Myocyte (in vitro differentiated cells): ENCODE measurements around the gene ATR. TPM values are rescaled to one million over a fixed set of nuclear protein-coding genes. Genes with fewer than 3 reads are reported as not detected.
"Not testable (repeated sequence)": the region's sequence is repeated elsewhere in the genome, so short reads cannot be mapped to it uniquely, and the experiment has no call there.

Experiments
- DNase-seq: peaks from one replicate; pipeline ENCODE4 v3.0.0-alpha.2; 2012; ENCODE audit warnings: low read depth
- total RNA-seq: library from RNA; depleted of rRNA; stranded (reverse); fragments of >200 nt; gene quantifications from 2 replicates; pipeline ENCODE4 v1.2.3, GENCODE V29; 2014

The ATR gene
- total RNA-seq, 1 donor from 2014 or later = 16.8 TPM

DNA sequence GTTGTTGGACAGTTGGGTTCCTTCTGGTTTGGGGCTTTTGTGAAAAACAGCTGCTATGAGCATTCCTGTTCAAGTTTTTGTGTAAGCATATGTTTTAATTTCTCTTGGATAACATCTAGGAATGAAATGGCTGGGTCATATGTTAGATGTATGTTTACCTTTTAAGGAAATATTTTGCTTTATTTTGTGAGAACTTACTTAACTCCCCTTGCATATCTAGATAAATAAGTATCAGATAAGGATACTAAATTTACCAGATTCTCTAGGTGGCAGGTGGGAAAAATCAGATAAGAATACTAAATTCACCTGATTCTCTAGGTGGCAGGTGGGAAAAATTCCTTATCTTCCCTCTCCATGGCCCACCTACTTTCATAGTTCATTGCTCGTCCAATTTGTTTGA lies 16.6 kb upstream of the ATR start:
- no peak for DNase-seq

DNA sequence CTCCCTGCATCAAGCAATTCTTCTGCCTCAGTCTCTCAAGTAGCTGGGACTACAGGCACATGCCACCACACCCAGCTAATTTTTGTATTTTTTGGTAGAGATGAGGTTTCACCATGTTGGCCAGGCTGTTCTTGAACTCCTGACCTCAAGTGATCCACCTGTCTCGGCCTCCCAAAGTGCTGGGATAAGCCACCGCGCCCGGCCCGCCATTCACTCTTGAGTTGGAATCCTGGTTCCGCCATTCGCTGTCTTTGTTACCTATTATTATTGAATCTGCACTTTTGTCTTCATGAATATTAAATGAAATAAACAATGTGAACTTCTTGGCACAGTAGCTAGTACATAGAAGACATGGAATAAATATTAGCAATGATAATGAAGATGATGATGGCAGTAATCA lies 13.7 kb upstream of the ATR start:
- DNase-seq = not testable (repeated sequence)

DNA sequence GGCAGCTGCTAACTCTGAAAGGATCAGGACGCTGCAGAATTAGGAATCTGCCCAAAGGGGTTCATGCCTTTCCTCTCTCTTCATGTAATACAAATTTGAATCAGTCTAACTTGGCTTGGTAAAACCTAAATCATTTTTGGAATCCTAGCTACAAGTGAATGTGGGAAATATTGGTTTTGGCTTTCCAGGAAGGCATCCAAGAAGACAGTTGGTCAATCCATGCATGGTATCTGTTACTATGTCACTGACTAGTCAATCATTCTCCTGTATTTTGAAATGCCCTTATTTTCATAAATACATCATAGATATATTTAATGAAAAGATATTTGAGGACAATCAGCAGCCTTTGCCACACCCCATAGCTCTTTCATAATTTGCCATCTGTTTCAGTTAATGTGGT lies 10.2 kb upstream of the ATR start:
- peak; percentile 26 for DNase-seq

DNA sequence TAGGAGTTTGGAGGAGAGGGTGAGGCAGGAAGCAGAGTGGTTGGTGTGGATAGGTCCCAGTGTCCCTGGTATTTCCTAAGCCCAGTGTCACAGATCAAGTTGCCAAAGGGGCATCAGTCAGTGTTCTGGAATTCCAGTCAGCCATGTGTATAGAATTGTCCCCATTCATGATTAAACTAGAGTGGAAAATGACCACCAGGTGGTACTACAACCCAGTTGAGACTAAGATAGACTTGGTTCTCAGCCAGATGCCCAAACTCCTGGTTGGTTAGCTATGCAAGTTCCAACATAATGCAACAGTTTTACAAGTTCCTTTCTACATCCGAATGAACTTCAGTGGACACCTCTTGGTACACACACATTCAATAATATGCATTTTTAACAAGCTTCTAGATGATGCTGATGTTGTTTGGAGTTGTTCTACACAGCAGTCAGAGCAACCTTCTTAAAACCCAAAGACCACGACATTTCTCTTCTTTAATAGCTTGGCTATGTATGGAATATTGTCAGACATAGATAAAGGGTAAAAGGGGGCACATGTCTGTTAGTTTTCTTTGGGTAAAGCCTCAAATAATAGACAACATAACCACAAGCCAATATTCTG lies 8.4 kb upstream of the ATR start:
- DNase-seq = peak; percentile 85

DNA sequence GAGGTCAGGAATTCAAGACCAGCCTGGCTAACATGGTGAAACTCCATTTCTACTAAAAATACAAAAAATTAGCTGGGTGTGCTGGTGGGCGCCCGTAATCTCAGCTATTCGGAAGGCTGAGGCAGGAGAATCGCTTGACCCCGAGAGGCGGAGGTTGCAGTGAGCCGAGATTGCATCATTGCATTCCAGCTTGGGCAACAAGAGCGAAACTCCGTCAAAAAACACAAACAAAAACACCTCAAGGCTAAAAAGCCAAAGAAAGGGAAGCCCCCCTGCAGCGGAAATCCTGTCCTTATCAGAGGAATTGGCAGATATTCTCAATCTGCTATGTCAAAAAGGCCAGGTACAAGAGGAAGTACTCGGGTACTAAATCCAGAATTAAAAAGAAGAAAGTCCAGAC lies 2.5 kb upstream of the ATR start:
- not testable (repeated sequence) for DNase-seq

- no peak for DNase-seq
Observed at GRCh38 chr3:142580061-142580423, 1.5 kb upstream of the ATR start.

DNA sequence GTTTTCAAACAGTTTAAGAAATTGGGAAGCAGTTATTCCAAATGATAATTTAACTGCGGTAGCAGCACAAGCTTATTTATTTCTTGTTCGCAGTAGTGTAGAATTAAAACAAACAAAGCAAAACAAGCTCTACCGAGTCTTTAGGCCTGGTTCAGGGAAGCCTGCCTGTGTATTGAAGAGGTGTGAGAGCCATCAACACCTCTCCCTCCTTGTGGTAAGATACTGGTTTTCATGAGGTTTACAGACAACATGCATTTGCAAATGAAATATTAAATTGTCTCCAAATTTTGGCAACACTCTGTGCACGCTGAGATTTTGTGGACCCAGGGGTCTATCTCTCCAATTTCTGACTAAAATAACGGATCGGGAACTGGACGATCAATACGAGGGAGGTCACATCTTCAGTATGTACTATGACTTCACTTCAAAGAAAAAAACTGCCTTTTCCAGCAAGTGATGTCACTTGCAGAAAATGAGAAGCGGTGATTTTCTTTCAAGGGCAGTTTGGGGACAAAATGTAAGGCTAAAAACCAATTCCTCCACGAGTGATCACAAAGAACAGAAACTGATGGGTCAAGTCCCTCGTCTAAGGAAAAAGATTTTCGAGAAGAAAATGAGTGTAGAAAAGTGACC lies 721 bp downstream of the ATR start:
- DNase-seq = no peak

GRCh38 chr3:142576792-142577191 lies 1.7 kb downstream of the ATR start:
- DNase-seq = no peak

DNA sequence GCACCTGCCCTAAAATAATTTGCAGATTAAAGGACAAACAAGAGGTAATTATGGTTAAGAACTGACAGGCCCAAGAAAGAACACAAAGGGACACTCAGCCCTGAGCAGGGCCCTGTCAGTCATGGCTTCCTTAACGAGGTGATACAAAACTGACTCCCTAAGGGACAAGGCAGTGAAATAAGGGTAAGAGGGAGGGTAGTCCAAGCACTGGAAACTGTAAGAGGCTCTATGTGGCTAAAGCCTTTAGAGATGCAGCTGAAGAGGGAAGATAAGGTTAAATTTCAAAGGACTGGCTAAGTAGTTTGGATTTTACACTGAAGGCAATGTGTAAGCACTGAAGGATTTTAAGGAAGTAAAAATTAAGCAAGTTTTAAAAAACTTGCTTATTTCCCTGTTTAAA lies 3.9 kb downstream of the ATR start:
- DNase-seq = no peak

- DNase-seq = not testable (repeated sequence)
Observed at GRCh38 chr3:142574223-142574622, 4.3 kb downstream of the ATR start.

DNA sequence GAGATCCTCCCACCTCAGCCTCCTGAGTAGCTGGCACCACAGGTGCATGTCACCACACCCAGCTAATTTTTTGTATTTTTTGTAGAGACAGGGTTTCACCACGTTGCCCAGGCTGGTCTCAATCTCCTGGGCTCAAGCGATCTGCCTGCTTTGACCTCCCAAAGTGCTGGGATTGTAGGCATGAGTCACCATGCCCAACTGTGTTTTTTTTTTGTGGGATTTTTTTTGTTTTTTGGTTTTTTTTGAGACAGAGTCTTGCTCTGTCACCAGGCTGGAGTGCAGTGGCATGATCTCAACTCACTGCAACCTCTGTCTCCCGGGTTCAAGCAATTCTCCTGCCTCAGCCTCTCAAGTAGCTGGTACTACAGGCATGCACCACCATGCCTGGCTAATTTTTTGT lies 9.1 kb downstream of the ATR start:
- DNase-seq = peak; percentile 14

- DNase-seq = no peak
Observed at GRCh38 chr3:142568393-142569017, 10.0 kb downstream of the ATR start.

GRCh38 chr3:142566096-142566495 lies 12.4 kb downstream of the ATR start:
- DNase-seq = no peak

DNA sequence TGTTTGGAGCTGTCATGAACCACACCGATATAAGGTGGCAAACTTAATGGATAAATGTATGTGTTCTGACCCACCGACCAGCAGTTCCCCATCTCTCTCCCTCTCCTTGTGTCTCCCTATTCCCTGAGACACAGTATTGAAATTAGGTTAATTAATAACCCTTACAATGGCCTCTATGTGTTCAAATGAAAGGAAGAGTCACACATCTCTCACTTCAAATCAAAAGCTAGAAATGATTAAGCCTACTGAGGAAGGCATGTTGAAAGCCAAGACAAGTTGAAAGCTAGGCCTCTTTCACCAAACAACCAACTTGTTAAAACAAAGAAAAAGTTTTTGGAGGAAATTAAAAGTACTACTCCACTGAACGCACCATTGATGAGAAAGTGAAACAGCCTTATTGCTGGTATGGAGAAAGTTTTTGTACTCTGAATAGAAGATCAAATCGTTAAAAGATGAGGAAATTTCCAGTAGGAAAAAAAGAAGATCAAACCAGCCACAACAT lies 15.0 kb downstream of the ATR start:
- no peak for DNase-seq

- no peak for DNase-seq
Observed at GRCh38 chr3:142560118-142560517, 18.4 kb downstream of the ATR start.

GRCh38 chr3:142553741-142554140 lies 24.8 kb downstream of the ATR start:
- DNase-seq = no peak

GRCh38 chr3:142552579-142552978 lies 26.0 kb downstream of the ATR start:
- not testable (repeated sequence) for DNase-seq

GRCh38 chr3:142549986-142550385 lies 28.5 kb downstream of the ATR start:
- no peak for DNase-seq

GRCh38 chr3:142543307-142543706 lies 35.2 kb downstream of the ATR start:
- DNase-seq = no peak

DNA sequence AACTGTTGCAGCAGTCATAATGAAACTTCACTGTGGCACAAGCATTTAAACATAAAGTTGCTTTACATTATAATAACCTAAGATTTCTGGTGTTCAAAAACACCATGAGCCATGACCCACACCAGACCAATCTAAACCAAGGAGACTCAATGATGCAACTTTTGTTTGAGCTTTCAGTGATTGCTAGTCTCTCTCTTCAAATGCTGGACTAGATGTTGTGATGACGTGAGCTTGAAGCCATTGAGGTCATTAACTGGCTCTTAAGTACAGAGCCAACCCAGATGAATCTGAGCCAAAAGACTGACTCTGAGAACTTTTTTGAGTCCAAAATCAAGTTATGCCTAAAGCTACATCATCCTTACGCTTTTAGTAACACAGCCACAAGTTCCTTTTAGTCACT lies 36.5 kb downstream of the ATR start:
- DNase-seq = no peak

DNA sequence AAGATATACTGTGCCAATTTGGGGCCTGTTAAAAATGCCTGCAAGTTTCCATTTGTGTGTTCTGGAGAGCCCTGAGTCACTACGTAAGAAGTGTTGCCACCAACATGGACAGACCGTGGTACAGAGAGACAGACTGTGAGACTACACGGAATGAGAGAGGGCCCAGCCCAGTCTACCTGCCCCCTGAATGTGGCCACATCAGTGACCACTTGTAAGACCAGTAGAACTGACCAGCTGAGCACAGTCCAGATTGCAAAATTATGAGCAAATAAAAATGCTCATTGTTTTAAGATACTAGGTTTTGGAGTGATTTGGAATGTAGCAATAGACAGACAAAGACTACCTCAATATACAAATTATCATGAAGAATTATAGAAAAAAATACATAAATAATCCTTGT lies 42.0 kb downstream of the ATR start:
- no peak for DNase-seq

GRCh38 chr3:142534543-142534942 lies 44.0 kb downstream of the ATR start:
- no peak for DNase-seq

DNA sequence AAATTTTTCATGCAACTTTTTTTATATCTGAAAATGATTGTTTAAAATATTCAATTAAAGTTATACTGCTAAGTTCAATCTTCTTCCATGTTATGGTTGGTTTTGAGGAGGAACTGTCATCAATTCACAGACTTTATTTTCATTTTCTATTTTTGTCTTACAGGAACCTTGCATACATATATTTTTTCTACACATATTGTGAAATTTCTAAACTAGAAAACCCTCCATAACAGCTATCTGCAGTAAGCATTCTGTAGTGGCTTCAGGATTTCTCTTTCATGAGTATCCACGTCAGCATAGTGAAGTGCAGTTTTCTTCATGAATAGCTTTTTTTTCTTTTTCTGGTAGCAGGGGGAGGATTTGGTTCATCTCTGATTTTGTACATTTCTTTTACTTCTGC lies 48.2 kb downstream of the ATR start:
- DNase-seq = no peak
